ENCODE data around the gene TPSD1.
"Not testable (repeated sequence)": the region's sequence is repeated elsewhere in the genome, so short reads cannot be mapped to it uniquely, and the experiment has no call there.

The TPSD1 gene

GRCh38 chr16:1254821-1255220 lies 1.0 kb upstream of the TPSD1 start:
- H3K9me3 ChIP-seq (ENCODE audit: low read depth, low read length); H3K36me3 ChIP-seq (ENCODE audit: insufficient read depth, low read length); DNase-seq (ENCODE audit: low read depth, low spot score); H3K9ac ChIP-seq (ENCODE audit: insufficient read length); H3K27ac ChIP-seq; H3K4me3 ChIP-seq: not testable (repeated sequence)

GRCh38 chr16:1256296-1256873 lies 516 bp downstream of the TPSD1 start:
- not testable (repeated sequence) for DNase-seq (ENCODE audit: low read depth, low spot score); H3K36me3 ChIP-seq (ENCODE audit: insufficient read depth, low read length); H3K27ac ChIP-seq; H3K9me3 ChIP-seq (ENCODE audit: low read depth, low read length); H3K4me3 ChIP-seq; H3K9ac ChIP-seq (ENCODE audit: insufficient read length)

DNA sequence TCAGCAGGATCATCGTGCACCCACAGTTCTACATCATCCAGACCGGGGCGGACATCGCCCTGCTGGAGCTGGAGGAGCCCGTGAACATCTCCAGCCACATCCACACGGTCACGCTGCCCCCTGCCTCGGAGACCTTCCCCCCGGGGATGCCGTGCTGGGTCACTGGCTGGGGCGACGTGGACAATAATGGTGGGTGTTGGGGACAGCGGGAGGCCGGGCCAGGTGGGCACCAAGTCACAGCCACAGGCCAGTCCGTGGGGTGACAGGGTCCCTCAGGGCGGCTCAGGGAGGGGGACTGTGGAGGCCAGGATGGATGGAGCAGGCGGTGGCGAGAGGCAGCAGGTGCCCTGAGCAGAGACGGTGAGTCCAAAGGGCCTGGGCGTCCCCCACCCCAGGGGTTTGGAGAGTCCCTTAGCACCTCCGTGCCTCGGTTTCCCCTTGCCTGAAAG lies 1.0 kb downstream of the TPSD1 start:
- DNase-seq (ENCODE audit: low read depth, low spot score), result no peak
- Histone ChIP-seq H3K9ac (ENCODE audit: insufficient read length) (no peak overlapping the region), H3K36me3 (ENCODE audit: insufficient read depth, low read length) (no peaks in the 10 kb centered on the region), H3K9me3 (ENCODE audit: low read depth, low read length) (no peaks in the 10 kb centered on the region), H3K27ac (no peak overlapping the region), H3K4me3 (no peak overlapping the region)
- no peak for TF ChIP-seq EZH2 (IDR thresholded peaks at IDR 0.05)
- TF ChIP-seq FOXP2 (optimal IDR thresholded peaks at IDR 0.05; ENCODE audit: control extremely low read depth, extremely low read length, insufficient read depth), result no peak
- TF ChIP-seq POLR2AphosphoS5 (IDR thresholded peaks at IDR 0.05; ENCODE audit: borderline replicate concordance, low read depth, low read length), result no peak

GRCh38 chr16:1257561-1258224 lies 1.8 kb downstream of the TPSD1 start:
- Histone ChIP-seq H3K4me3 (no peak overlapping the region), H3K27ac (no peak overlapping the region), H3K9me3 (ENCODE audit: low read depth, low read length) (no peaks in the 10 kb centered on the region), H3K9ac (ENCODE audit: insufficient read length) (no peak overlapping the region), H3K36me3 (ENCODE audit: insufficient read depth, low read length) (no peaks in the 10 kb centered on the region)
- DNase-seq (ENCODE audit: low read depth, low spot score), result no peak
- TF ChIP-seq POLR2AphosphoS5 (IDR thresholded peaks at IDR 0.05; ENCODE audit: borderline replicate concordance, low read depth, low read length) (no peak), EZH2 (IDR thresholded peaks at IDR 0.05) (no peak), FOXP2 (optimal IDR thresholded peaks at IDR 0.05; ENCODE audit: control extremely low read depth, extremely low read length, insufficient read depth) (no peak)

GRCh38 chr16:1258225-1258600 lies 2.3 kb downstream of the TPSD1 start:
- no peak for TF ChIP-seq FOXP2 (optimal IDR thresholded peaks at IDR 0.05; ENCODE audit: control extremely low read depth, extremely low read length, insufficient read depth)
- no peak for TF ChIP-seq EZH2 (IDR thresholded peaks at IDR 0.05)
- no peak for TF ChIP-seq POLR2AphosphoS5 (IDR thresholded peaks at IDR 0.05; ENCODE audit: borderline replicate concordance, low read depth, low read length)
- H3K9me3 ChIP-seq (ENCODE audit: low read depth, low read length), result no peaks in the 10 kb centered on the region
- H3K4me3 ChIP-seq, result no peak overlapping the region
- no peak overlapping the region for H3K9ac ChIP-seq (ENCODE audit: insufficient read length)
- H3K36me3 ChIP-seq (ENCODE audit: insufficient read depth, low read length), result no peaks in the 10 kb centered on the region
- H3K27ac ChIP-seq, result no peak overlapping the region
- DNase-seq (ENCODE audit: low read depth, low spot score), result no peak

DNA sequence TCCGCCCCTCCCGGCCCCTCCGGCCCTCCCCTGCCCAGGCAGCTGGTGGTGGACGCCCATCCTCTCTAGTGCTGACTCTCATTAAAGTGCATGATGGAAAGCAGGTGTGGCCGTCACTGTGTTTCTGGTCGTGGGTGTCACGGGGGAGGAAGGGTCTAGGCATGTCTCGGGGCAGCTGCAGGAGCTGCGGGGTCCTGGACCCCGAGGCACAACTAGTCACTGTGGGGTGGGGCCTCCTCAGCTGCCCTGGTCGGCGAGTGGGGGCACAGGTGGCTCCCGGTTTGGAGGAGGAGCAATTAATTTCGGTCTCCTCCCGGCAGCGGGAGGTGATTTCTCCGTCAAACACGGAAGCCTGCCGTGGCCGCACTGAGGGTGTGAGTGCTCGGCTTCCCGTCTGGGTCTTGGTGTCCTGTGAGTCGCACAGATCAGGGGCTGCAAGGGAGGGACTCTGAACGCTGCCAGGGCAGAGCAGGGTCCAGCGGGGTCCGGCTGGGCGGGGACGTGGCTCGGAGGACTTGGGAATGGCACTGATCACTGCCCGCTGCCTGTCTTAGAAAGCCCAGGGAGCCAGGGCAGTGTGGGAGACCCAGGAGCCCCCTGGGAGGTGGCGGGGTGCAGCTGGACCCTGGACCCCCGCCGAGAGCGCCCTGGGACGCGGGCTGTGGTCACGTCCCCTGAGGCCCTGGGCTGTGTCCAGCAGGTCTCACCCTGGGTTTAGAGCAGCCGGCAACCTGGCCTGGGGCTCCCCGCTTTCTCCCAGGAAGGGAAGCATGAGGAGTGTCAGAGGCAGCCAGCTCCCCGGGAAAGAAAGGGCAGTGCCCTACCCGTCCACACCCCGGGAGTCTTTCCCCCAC lies 3.3 kb downstream of the TPSD1 start:
- Histone ChIP-seq H3K9me3 (ENCODE audit: low read depth, low read length) (no peaks in the 10 kb centered on the region), H3K27ac (no peak overlapping the region), H3K9ac (ENCODE audit: insufficient read length) (no peak overlapping the region), H3K4me3 (no peak overlapping the region), H3K36me3 (ENCODE audit: insufficient read depth, low read length) (no peaks in the 10 kb centered on the region)
- DNase-seq (ENCODE audit: low read depth, low spot score), result no peak
- TF ChIP-seq FOXP2 (optimal IDR thresholded peaks at IDR 0.05; ENCODE audit: control extremely low read depth, extremely low read length, insufficient read depth) (no peak), EZH2 (IDR thresholded peaks at IDR 0.05) (no peak), POLR2AphosphoS5 (IDR thresholded peaks at IDR 0.05; ENCODE audit: borderline replicate concordance, low read depth, low read length) (no peak)

DNA sequence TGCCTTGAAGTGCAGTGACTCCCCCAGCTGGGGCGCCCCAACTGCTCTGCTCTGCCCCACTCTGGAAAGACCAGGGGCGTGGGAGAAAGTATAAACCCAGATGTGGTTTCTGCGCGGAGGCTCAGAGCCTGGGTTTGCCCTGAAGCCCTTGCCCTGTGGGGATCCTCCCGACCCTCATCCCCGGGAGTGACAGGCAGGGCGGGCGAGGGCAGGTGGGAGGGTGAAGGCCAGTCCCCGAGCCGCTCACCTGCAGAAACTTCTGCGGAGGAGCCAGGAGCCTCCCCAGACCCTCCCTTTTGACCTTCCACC lies 3.8 kb downstream of the TPSD1 start:
- no peaks in the 10 kb centered on the region for H3K36me3 ChIP-seq (ENCODE audit: insufficient read depth, low read length)

DNA sequence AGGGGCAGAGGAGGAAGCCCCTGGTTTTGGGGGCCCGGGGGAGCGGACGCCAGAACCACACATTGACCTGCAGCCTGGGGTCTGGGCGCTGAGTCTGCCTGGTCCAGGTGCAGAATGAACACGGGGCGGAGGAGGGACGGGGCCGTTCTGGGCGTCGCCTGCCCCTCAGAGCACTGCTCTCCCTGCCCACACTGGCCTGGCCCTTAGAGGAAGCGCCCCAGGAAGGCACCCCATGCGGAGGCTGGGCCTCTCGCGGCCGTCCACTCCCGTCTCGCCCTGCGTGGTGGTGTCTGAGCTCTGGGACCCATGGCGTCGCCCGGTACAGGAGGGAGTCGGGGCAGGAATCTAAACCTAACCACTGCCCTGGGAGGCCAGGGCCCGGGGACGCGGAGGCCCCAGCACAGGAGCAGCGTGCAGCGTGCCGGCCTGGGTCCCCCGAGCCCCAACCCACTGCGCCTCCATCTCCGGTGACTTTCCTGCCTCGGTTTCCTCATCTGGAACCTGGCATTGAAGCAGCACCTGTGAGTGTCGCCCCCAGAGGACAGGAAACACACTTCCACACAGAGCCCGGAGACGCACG lies 4.3 kb downstream of the TPSD1 start:
- H3K4me3 ChIP-seq, result no peak overlapping the region
- H3K27ac ChIP-seq, result no peak overlapping the region
- H3K36me3 ChIP-seq (ENCODE audit: insufficient read depth, low read length), result no peaks in the 10 kb centered on the region
- no peaks in the 10 kb centered on the region for H3K9me3 ChIP-seq (ENCODE audit: low read depth, low read length)
- no peak for TF ChIP-seq FOXP2 (optimal IDR thresholded peaks at IDR 0.05; ENCODE audit: control extremely low read depth, extremely low read length, insufficient read depth)
- TF ChIP-seq POLR2AphosphoS5 (IDR thresholded peaks at IDR 0.05; ENCODE audit: borderline replicate concordance, low read depth, low read length), result no peak
- TF ChIP-seq EZH2 (IDR thresholded peaks at IDR 0.05), result no peak
- no peak for DNase-seq (ENCODE audit: low read depth, low spot score)
- H3K9ac ChIP-seq (ENCODE audit: insufficient read length), result no peak overlapping the region

More for the DNA sequence above, 3.8 kb downstream of the TPSD1 start:
- H3K27ac ChIP-seq, result no peak overlapping the region
- H3K9ac ChIP-seq (ENCODE audit: insufficient read length), result no peak overlapping the region
- no peaks in the 10 kb centered on the region for H3K9me3 ChIP-seq (ENCODE audit: low read depth, low read length)
- TF ChIP-seq FOXP2 (optimal IDR thresholded peaks at IDR 0.05; ENCODE audit: control extremely low read depth, extremely low read length, insufficient read depth) (no peak), POLR2AphosphoS5 (IDR thresholded peaks at IDR 0.05; ENCODE audit: borderline replicate concordance, low read depth, low read length) (no peak), EZH2 (IDR thresholded peaks at IDR 0.05) (no peak)
- DNase-seq (ENCODE audit: low read depth, low spot score), result no peak
- no peak overlapping the region for H3K4me3 ChIP-seq

Measured in SK-N-MC (cell line).